ENCODE measurements around the gene CHURC1. TPM values are rescaled to one million over a fixed set of nuclear protein-coding genes. Genes with fewer than 3 reads are reported as not detected.

Gene CHURC1
- total and polyA plus RNA-seq, 2 donors (not counting 1 experiment from before 2014, with no cell fraction given), result 29.7 to 77.1 TPM

DNA sequence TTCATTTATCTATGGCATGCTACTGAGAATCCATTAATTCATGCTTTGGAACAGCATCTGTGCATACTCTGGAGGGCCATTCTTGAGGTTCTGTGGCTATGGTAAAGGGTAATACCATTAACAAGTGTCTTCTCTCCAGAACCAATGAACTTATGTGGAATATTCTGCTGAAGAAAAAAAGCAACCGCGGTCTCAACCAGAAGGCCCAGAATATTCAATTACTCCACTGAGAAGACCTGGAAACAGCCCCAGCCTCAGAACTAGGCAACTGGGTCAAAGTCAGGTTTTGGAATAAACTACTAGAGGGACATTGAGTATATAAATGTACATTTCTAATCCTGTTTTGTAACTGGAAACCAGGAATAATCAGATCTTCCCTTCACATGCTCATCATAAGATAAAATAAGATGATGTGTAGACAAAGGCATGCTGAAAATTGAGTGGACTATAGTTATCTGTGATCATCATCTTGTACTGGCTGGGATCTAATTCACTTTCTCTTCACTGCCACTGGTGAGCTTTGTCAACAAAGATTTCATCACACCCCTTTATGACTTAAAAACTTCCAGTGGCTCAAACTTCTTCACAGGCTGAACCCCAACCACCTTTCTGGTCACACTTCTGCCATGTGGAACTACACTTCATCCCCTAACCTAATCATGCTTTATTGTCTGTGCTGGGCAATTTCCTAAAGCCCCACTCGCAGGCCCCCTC is 40.6 kb upstream of the CHURC1 start:
- no peaks in the 10 kb centered on the region for H3K79me2 ChIP-seq (ENCODE audit: control insufficient read depth, insufficient read depth, low read length)
- no peak overlapping the region for H3K27ac Mint-ChIP-seq
- H3K9me3 Mint-ChIP-seq (ENCODE audit: insufficient read depth), result no peaks in the 10 kb centered on the region
- peaks cover 41% of the 10 kb centered on the region for H3K27me3 Mint-ChIP-seq
- TF ChIP-seq EZH2 (IDR thresholded peaks at IDR 0.05; ENCODE audit: borderline replicate concordance, insufficient read depth, low read depth, low read length, poor library complexity, severe bottlenecking) (no peak), CTCF (IDR thresholded peaks at IDR 0.05) (no peak)
- intact Hi-C loops (cut with micrococcal nuclease), result no loop called here
- no peak overlapping the region for H3K4me2 ChIP-seq (replicated peaks; ENCODE audit: low read depth, low read length, poor library complexity, severe bottlenecking)
- ChIA-PET POLR2A (no interaction called here), CTCF (no interaction called here)
- 100% methylated on average over 1 of the region's 3 CpGs for WGBS (ENCODE audit: insufficient coverage)
- no peak for DNase-seq
- H3K9me3 ChIP-seq (ENCODE audit: control extremely low read depth in 1 of 3, control insufficient read depth in 2 of 3, insufficient read depth in 1 of 3, low read length in 2 of 3), result no peaks in the 10 kb centered on the region
- no peak overlapping the region for H3K9ac ChIP-seq (ENCODE audit: low read length)
- ATAC-seq (ENCODE audit: low read depth), result no peak
- H3K4me1 ChIP-seq (ENCODE audit: control insufficient read depth in 2 of 2, insufficient read depth in 2 of 2, low read length in 2 of 2), result peaks cover 3 to 4% of the 10 kb centered on the region in 2 donors
- no peaks in the 10 kb centered on the region for H4K20me1 ChIP-seq (ENCODE audit: control insufficient read depth, insufficient read depth, low read length, poor library complexity, severe bottlenecking)
- H3K36me3 ChIP-seq (replicated peaks in 1 of 2; ENCODE audit: control extremely low read depth in 1 of 2, control insufficient read depth in 1 of 2, extremely low read depth in 1 of 2, insufficient read depth in 2 of 2, low read length in 1 of 2), result no peaks in the 10 kb centered on the region
- H2AFZ ChIP-seq (ENCODE audit: insufficient read depth, low read depth, low read length, poor library complexity, severe bottlenecking), result no peak overlapping the region
- no peak overlapping the region for H3K4me3 Mint-ChIP-seq
- peaks cover 6% of the 10 kb centered on the region for H3K4me1 Mint-ChIP-seq
- peaks cover 0 to 22% (median 11%) of the 10 kb centered on the region in 4 experiments for H3K27me3 ChIP-seq (replicated peaks in 1 of 4; ENCODE audit: control extremely low read depth in 1 of 4, control insufficient read depth in 3 of 4, insufficient read depth in 4 of 4, low read length in 3 of 4)
- no peak overlapping the region for H3K27ac ChIP-seq (ENCODE audit: low read length in 2 of 2)
- no peak overlapping the region for H3K4me3 ChIP-seq (ENCODE audit: control extremely low read depth in 1 of 5, extremely low read depth in 1 of 5, insufficient read depth in 1 of 5, low read depth in 2 of 5, low read length in 4 of 5)

DNA sequence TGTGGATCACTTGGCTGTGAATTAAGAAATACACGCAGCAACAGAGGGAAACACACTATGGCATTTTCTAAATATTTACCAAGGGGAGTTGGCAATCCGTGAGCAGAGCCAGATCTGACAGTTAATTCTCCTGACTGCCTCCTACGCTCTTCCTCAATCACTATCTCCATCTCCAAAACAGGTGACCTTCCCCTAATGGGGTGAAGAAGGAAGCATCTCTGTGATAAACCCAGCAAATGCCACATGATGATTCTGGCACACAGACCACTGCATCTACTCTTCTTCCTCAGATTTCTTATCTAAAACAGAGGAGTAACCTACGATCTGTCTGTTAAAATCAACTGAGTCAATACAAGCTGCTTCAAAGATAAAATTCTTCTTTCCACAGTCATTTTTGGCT is 38.9 kb upstream of the CHURC1 start:
- intact Hi-C loops (cut with micrococcal nuclease), result no loop called here
- Histone ChIP-seq H3K36me3 (replicated peaks in 1 of 2; ENCODE audit: control extremely low read depth in 1 of 2, control insufficient read depth in 1 of 2, extremely low read depth in 1 of 2, insufficient read depth in 2 of 2, low read length in 1 of 2) (no peaks in the 10 kb centered on the region), H3K4me1 (ENCODE audit: control insufficient read depth in 2 of 2, insufficient read depth in 2 of 2, low read length in 2 of 2) (peaks cover 1 to 6% of the 10 kb centered on the region in 2 donors), H3K4me3 (ENCODE audit: control extremely low read depth in 1 of 5, extremely low read depth in 1 of 5, insufficient read depth in 1 of 5, low read depth in 2 of 5, low read length in 4 of 5) (no peak overlapping the region), H4K20me1 (ENCODE audit: control insufficient read depth, insufficient read depth, low read length, poor library complexity, severe bottlenecking) (no peaks in the 10 kb centered on the region), H2AFZ (ENCODE audit: insufficient read depth, low read depth, low read length, poor library complexity, severe bottlenecking) (no peak overlapping the region), H3K27me3 (replicated peaks in 1 of 4; ENCODE audit: control extremely low read depth in 1 of 4, control insufficient read depth in 3 of 4, insufficient read depth in 4 of 4, low read length in 3 of 4) (peaks cover 0 to 32% (median 17%) of the 10 kb centered on the region in 4 experiments), H3K79me2 (ENCODE audit: control insufficient read depth, insufficient read depth, low read length) (no peaks in the 10 kb centered on the region), H3K9me3 (ENCODE audit: control extremely low read depth in 1 of 3, control insufficient read depth in 2 of 3, insufficient read depth in 1 of 3, low read length in 2 of 3) (no peaks in the 10 kb centered on the region), H3K27ac (ENCODE audit: low read length in 2 of 2) (no peak overlapping the region), H3K9ac (ENCODE audit: low read length) (no peak overlapping the region), H3K4me2 (replicated peaks; ENCODE audit: low read depth, low read length, poor library complexity, severe bottlenecking) (no peak overlapping the region)
- Mint-ChIP-seq H3K4me3 (no peak overlapping the region), H3K4me1 (peaks cover 4% of the 10 kb centered on the region), H3K27ac (no peak overlapping the region), H3K27me3 (peaks cover 45% of the 10 kb centered on the region), H3K9me3 (ENCODE audit: insufficient read depth) (no peaks in the 10 kb centered on the region)
- DNase-seq (no peak), ATAC-seq (ENCODE audit: low read depth) (no peak)
- ChIA-PET CTCF (interaction anchor here (1.2 kb wide), 1 partner anchor 52 kb away, joined by 3 read pairs; no protein-coding TSS in a partner anchor), POLR2A (no interaction called here)
- TF ChIP-seq CTCF (IDR thresholded peaks at IDR 0.05) (no peak), EZH2 (IDR thresholded peaks at IDR 0.05; ENCODE audit: borderline replicate concordance, insufficient read depth, low read depth, low read length, poor library complexity, severe bottlenecking) (no peak)
- WGBS (ENCODE audit: insufficient coverage), result 64% methylated on average over 2 of the region's 4 CpGs

Measured in B cell (primary cell).